Sigmoid colon (tissue), 7 donors: ENCODE data around the gene ZNF763. TPM values are rescaled to one million over a fixed set of nuclear protein-coding genes. Genes with fewer than 3 reads are reported as not detected.
"Not testable (repeated sequence)": the region's sequence is repeated elsewhere in the genome, so short reads cannot be mapped to it uniquely, and the experiment has no call there.

ENCODE experiments used
- DNase-seq: peaks from one replicate; pipeline ENCODE4 v3.0.0-alpha.2; 2019
- H3K27ac ChIP-seq, 4 donors: fragments of 200-600 bp; sonication (generic); one replicate each; pipeline ENCODE4 v1.5.1; 2016 to 2019; ENCODE audit warnings: mild to moderate bottlenecking in 1 of 4
- H3K27me3 ChIP-seq, 3 donors: fragments of 200-600 bp; sonication (generic); one replicate each; pipeline ENCODE4 v1.5.1; 2019; ENCODE audit warnings: mild to moderate bottlenecking in 1 of 3
- H3K36me3 ChIP-seq, 4 donors: fragments of 200-600 bp; sonication (generic); one replicate each; pipeline ENCODE4 v1.5.1; 2016 to 2019
- H3K4me1 ChIP-seq, 4 donors: fragments of 200-600 bp; sonication (generic); one replicate each; pipeline ENCODE4 v1.5.1; 2017 to 2019
- H3K4me3 ChIP-seq, 4 donors: fragments of 200-600 bp; sonication (generic); one replicate each; pipeline ENCODE4 v1.5.1; 2017 to 2019; ENCODE audit warnings: mild to moderate bottlenecking in 2 of 4, moderate library complexity in 1 of 4
- H3K9me3 ChIP-seq, 4 donors: fragments of 200-600 bp in 3 of 4; sonication (generic) in 3 of 4; one replicate each; pipeline versions ENCODE4 v1.5.1 to v1.6.1; 2013 to 2019
- CTCF ChIP-seq, 4 experiments: fragments of 450-650 bp in 3 of 4; fragments of 200-600 bp in 1 of 4; IDR thresholded peaks; one replicate each; pipeline ENCODE4 v1.5.1; 2016 to 2019; ENCODE audit warnings: antibody characterized with exemption in 4 of 4, mild to moderate bottlenecking in 3 of 4, moderate library complexity in 2 of 4
- EP300 ChIP-seq, 4 donors: sonication (generic); formaldehyde crosslinking; IDR thresholded peaks; one replicate each; pipeline ENCODE4 v1.6.1; 2017; ENCODE audit warnings: antibody characterized with exemption in 4 of 4
- POLR2A ChIP-seq, 2 donors: fragments of 450-650 bp; IDR thresholded peaks; one replicate each; pipeline ENCODE4 v1.6.1; 2016; ENCODE audit warnings: antibody characterized with exemption in 2 of 2, mild to moderate bottlenecking in 2 of 2, moderate library complexity in 2 of 2
- POLR2AphosphoS5 ChIP-seq, 4 donors: sonication (generic); formaldehyde crosslinking; IDR thresholded peaks; one replicate each; pipeline ENCODE4 v1.6.1; 2017; ENCODE audit warnings: antibody characterized with exemption in 4 of 4
- WGBS, 2 donors: extraction: QIAGEN DNeasy Blood & Tissue Kit; methylation state at CpG; one replicate each; pipeline ENCODE4 v1.1.7; 2013; 5-methylcytosine and 5-hydroxymethylcytosine counted together
- intact Hi-C: fragments of 100-400 bp; cut with DNase I; formaldehyde crosslinking; loops from one replicate; pipeline ENCODE4 v1.15.1; 2023
- polyA plus RNA-seq, 3 donors: library from polyadenylated mRNA; stranded (reverse); fragments of 200-250 nt; gene quantifications; one replicate each; pipeline ENCODE4 v1.2.3, GENCODE V29; 2013
- total RNA-seq, 4 donors: library from RNA; depleted of rRNA; stranded (reverse); fragments of >200 nt; gene quantifications; one replicate each; pipeline ENCODE4 v1.1.0, GENCODE V29; 2016
- donor health status: healthy with polysubstance abuse.
- donor health status: Bipolar disorder and iron deficiency.
- donor health status: healthy.

Gene ZNF763
- total and polyA plus RNA-seq, 7 donors: 2.3 to 11.9 (median 3.9) TPM

DNA sequence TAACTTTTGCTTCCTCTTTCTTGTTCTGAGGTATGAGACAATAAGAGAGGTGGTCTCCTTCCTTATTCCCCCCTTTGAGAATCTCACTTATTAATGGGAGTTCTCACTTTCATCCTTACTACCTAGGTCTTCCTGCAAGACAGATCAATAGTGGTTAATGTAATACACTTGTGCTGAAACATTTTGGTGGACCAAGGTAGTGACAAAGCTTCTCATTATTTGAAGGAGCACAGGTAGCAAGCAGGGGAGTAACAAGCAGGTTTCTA lies 22.1 kb upstream of the ZNF763 start:
- DNase-seq: no peak
- Histone ChIP-seq H3K4me1 (no peaks in the 10 kb centered on the region), H3K4me3 (no peak overlapping the region), H3K9me3 (peaks cover 33 to 71% (median 52%) of the 10 kb centered on the region in 4 donors), H3K27me3 (no peaks in the 10 kb centered on the region), H3K36me3 (peaks cover under 1 to 64% (median 43%) of the 10 kb centered on the region in 4 donors), H3K27ac (no peak overlapping the region)
- TF ChIP-seq POLR2A (IDR thresholded peaks at IDR 0.05) (no peak), POLR2AphosphoS5 (IDR thresholded peaks at IDR 0.05) (no peak), CTCF (IDR thresholded peaks at IDR 0.05) (no peak), EP300 (IDR thresholded peaks at IDR 0.05) (no peak)
- intact Hi-C loops: no loop called here

GRCh38 chr19:11944656-11945055 lies 20.2 kb upstream of the ZNF763 start:
- no peaks in the 10 kb centered on the region for H3K27me3 ChIP-seq
- DNase-seq: no peak
- no peaks in the 10 kb centered on the region for H3K4me1 ChIP-seq
- intact Hi-C loops: no loop called here
- TF ChIP-seq EP300 (IDR thresholded peaks at IDR 0.05) (no peak), POLR2A (IDR thresholded peaks at IDR 0.05) (no peak), CTCF (IDR thresholded peaks at IDR 0.05) (no peak), POLR2AphosphoS5 (IDR thresholded peaks at IDR 0.05) (no peak)
- H3K9me3 ChIP-seq: peaks cover 51 to 81% (median 68%) of the 10 kb centered on the region in 4 donors
- 98 to 99% methylated on average over 4 of the region's 4 CpGs for WGBS, 2 donors
- no peak overlapping the region for H3K4me3 ChIP-seq
- no peak overlapping the region for H3K27ac ChIP-seq
- H3K36me3 ChIP-seq: peaks cover 18 to 80% (median 60%) of the 10 kb centered on the region in 4 donors

DNA sequence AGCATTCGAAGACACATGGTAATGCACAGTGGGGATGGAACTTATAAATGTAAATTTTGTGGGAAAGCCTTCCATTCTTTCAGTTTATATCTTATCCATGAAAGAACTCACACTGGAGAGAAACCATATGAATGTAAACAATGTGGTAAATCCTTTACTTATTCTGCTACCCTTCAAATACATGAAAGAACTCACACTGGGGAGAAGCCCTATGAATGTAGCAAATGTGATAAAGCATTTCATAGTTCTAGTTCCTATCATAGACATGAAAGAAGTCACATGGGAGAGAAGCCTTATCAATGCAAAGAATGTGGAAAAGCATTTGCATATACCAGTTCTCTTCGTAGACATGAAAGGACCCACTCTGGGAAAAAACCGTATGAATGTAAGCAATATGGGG lies 16.2 kb upstream of the ZNF763 start:
- peaks cover 18 to 60% (median 48%) of the 10 kb centered on the region in 4 donors for H3K36me3 ChIP-seq
- no peak for TF ChIP-seq EP300 (IDR thresholded peaks at IDR 0.05)
- no peak for TF ChIP-seq POLR2A (IDR thresholded peaks at IDR 0.05)
- H3K27ac ChIP-seq: no peak overlapping the region
- peaks cover 40 to 83% (median 65%) of the 10 kb centered on the region in 4 donors for H3K9me3 ChIP-seq
- no peaks in the 10 kb centered on the region for H3K27me3 ChIP-seq
- H3K4me3 ChIP-seq: no peak overlapping the region
- H3K4me1 ChIP-seq: no peaks in the 10 kb centered on the region
- DNase-seq: no peak
- 96 to 98% methylated on average over 3 of the region's 3 CpGs for WGBS, 2 donors
- intact Hi-C loops: no loop called here

DNA sequence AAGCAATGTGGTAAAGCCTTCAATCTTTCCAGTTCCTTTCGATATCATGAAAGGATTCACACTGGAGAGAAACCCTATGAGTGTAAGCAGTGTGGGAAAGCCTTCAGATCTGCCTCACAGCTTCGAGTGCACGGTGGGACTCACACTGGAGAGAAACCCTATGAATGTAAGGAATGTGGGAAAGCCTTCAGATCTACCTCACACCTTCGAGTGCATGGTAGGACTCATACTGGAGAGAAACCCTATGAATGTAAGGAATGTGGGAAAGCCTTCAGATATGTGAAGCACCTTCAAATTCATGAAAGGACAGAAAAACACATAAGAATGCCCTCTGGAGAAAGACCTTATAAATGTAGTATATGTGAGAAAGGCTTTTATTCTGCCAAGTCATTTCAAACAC lies 15.6 kb upstream of the ZNF763 start:
- DNase-seq: no peak
- TF ChIP-seq CTCF (IDR thresholded peaks at IDR 0.05) (no peak), POLR2AphosphoS5 (IDR thresholded peaks at IDR 0.05) (no peak), EP300 (IDR thresholded peaks at IDR 0.05) (no peak), POLR2A (IDR thresholded peaks at IDR 0.05) (no peak)
- peaks cover 18 to 59% (median 46%) of the 10 kb centered on the region in 4 donors for H3K36me3 ChIP-seq
- H3K4me3 ChIP-seq: no peak overlapping the region
- no peaks in the 10 kb centered on the region for H3K27me3 ChIP-seq
- peaks cover 35 to 78% (median 62%) of the 10 kb centered on the region in 4 donors for H3K9me3 ChIP-seq
- intact Hi-C loops: no loop called here
- H3K4me1 ChIP-seq: no peaks in the 10 kb centered on the region
- 97% methylated on average over 4 of the region's 4 CpGs for WGBS, 2 donors
- no peak overlapping the region for H3K27ac ChIP-seq

DNA sequence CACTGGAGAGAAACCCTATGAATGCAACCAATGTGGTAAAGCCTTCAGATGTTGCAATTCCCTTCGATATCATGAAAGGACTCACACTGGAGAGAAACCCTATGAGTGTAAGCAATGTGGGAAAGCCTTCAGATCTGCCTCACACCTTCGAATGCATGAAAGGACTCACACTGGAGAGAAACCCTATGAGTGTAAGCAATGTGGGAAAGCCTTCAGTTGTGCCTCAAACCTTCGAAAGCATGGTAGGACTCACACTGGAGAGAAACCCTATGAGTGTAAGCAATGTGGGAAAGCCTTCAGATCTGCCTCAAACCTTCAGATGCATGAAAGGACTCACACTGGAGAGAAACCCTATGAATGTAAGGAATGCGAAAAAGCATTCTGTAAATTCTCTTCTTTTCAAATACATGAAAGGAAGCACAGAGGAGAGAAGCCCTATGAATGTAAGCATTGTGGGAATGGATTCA lies 15.2 kb upstream of the ZNF763 start:
- 98% methylated on average over 4 of the region's 4 CpGs for WGBS, 2 donors
- peaks cover 34 to 74% (median 58%) of the 10 kb centered on the region in 4 donors for H3K9me3 ChIP-seq
- H3K27me3 ChIP-seq, H3K27ac ChIP-seq, H3K4me1 ChIP-seq, DNase-seq, H3K4me3 ChIP-seq, intact Hi-C loops: not testable (repeated sequence)
- H3K36me3 ChIP-seq: peaks cover 18 to 55% (median 44%) of the 10 kb centered on the region in 4 donors

GRCh38 chr19:11950312-11950711 lies 14.5 kb upstream of the ZNF763 start:
- Histone ChIP-seq H3K4me3 (no peak overlapping the region), H3K27ac (no peak overlapping the region), H3K27me3 (no peaks in the 10 kb centered on the region), H3K36me3 (peaks cover 18 to 50% (median 41%) of the 10 kb centered on the region in 4 donors), H3K4me1 (no peaks in the 10 kb centered on the region), H3K9me3 (peaks cover 29 to 67% (median 52%) of the 10 kb centered on the region in 4 donors)
- 97 to 99% methylated on average over 5 of the region's 5 CpGs for WGBS, 2 donors
- no peak for DNase-seq
- TF ChIP-seq CTCF (IDR thresholded peaks at IDR 0.05) (no peak), EP300 (IDR thresholded peaks at IDR 0.05) (no peak), POLR2A (IDR thresholded peaks at IDR 0.05) (no peak), POLR2AphosphoS5 (IDR thresholded peaks at IDR 0.05) (no peak)
- intact Hi-C loops: no loop called here
